GM19438 (cell line): ENCODE measurements around the gene CD47.

Source experiments
- ATAC-seq: cut with Tn5 transposase; IDR thresholded peaks from one replicate; pipeline ENCODE4 v1.9.1; 2021; ENCODE audit warnings: low read depth; ENCODE audit not compliant: unreplicated experiment

Gene CD47

DNA sequence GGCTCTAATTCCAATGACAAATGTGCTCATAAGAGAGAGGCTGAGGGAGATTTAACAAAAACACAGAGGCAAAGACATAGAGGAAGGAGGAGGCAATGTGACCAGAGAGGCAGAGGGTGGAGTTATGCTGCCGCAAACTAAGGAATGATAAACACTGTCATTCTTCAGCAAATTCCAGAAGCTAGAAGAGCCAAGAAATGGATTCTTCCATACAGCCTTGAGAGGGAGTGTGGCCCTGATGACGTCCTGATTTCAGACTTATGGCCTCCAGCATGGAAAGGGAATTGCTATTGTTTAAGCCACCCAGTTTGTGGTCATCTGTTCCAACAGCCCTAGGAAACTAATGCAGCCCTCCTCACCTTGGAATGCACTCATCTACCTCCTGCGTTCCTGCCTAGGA lies 30.5 kb downstream of the CD47 start:
- no peak for ATAC-seq

DNA sequence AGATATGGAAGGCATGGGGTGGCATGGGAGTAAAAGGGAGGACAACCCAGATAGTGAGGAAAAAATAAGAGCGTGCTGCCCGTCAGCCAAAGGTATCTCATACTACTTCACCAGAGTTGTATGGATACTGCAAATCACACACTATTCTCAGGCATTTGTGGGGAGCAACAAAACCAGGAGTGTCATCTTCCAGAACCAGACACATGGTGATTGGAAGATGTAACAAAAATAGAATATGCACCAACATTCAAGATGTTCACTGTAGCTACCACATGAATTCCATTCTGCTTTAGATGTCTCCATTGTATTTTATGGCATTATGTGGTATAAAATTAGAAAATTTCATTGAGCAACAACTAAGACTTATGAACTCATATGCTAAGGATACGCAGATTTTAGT lies 34.9 kb downstream of the CD47 start:
- ATAC-seq = no peak

DNA sequence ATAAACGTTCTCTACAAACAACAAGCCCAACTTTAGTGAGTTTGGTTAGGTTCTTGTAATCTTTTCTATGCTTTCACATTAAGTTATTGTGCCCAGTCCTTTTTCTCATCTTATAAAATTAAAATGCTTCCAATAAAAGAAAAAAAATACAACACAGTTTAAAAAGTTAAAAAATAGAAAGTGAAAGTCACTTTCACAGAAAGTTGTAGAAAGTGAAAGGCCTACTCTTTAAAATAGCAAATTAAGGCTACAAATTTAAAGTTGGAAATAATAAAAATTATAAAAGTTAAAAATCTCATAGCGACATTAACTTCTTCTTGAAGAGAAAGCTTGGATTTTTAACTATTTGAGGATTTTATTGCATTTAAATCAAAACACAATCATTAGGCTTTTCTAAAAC lies 35.9 kb downstream of the CD47 start:
- ATAC-seq = no peak

DNA sequence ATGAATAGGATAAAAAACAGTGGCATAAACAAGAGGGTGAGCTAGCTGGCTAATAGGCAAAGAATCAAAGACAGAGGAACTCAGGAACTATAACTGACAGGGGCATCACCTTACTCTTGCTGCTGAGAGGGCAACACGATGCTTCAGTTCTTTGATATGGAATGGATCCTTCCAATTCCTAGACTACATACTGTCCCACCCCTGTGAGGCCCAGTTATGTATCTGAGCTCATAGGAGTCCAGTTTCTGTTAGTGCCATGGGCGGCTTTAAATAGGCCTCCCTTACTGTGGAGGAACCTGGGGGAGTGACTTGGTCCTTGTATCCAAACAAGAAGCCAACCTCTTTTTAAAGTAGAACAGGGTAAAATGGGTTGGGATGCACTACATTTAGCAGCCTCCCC lies 37.3 kb downstream of the CD47 start:
- ATAC-seq = no peak

DNA sequence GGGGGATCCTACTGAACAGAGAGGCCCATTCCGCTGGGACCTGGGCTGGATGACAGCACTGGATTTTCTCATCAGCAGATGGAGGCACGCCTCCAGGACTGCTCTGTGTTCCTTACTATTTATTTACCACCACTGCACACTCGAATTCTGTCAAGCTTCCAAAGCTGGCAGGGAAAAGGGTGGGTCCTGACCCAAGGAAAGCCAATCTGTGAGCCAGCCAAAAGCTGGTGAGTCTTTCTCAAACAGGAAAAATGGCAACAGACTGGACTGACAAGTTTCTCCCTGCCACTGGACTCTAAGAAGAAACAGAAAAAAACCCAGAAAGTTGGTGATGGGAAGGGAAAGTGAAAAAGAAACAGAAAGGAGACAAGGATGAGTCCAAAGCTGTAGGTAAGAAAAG lies 37.8 kb downstream of the CD47 start:
- no peak for ATAC-seq

DNA sequence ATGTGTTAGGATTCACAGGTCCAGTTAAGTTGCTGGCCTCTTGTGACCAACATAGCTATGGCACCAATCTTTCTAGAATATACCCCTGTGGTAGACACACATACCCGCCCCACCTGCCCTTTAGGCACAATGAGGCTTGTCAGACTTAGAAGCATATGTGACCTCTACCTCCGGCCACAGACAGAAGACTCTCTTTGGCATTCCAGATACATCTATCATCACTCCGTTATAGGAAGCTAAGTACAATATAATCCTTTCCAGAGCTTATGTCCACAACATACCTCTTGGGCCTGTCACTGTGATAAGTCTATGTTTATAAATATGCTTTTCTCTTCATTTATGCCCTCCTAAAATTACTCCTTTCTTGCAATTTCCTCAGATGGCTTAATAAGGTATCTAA lies 39.8 kb downstream of the CD47 start:
- no peak for ATAC-seq

DNA sequence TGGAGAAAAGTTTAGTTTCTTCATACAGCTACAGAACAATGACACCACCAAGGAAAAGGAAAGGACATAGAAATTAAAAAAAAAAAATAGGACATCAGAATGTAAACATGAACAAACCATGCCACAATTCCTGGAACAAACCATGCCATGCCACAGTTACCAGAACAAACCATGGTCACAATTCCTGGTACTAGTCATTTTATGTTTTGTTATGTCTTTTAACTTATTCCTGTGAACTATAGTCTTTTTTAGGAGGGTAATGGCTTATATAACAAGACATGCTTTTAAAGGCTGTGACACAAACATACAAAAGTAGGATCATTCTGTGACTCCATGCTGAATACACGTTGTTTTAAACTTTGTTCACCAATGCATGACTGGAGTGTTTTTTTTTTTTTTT lies 42.8 kb downstream of the CD47 start:
- ATAC-seq = no peak

DNA sequence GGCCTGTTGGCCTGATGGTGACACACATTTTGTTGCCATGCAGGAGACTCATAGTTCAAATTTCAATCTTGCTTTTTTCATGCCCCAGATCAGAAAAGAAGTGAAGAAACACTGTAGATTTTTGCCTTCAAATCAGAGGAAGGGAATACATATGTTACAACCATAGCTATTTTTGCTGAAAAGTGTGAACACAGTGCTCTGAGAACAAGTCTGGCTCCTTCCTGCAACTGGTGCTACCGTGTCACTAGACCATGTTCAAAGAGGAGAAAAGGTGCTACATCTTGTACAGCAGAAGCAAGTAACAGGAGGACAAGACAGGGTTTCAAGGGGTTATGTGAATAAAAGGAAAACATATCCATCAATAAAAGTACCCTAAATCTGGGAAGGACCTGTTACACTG lies 44.6 kb downstream of the CD47 start:
- ATAC-seq = no peak

DNA sequence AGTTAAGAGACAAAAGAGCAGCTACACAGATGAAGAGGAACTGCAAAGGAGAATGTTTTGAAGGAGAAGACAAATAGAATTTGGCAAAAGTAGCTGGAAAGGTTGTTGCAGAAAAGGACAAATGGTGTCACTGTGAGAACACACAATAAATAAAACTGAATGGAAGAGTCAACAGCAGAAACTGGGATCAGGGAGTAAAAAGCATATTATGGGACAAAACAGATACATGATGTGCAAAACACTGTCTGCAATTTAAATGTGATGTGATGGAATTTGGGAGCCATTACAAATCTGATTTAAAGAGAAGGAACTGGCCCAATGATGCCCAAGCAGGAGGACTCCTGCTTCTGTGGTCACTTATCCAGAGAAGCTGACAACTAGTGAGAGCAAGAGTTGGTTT lies 46.1 kb downstream of the CD47 start:
- ATAC-seq = no peak

DNA sequence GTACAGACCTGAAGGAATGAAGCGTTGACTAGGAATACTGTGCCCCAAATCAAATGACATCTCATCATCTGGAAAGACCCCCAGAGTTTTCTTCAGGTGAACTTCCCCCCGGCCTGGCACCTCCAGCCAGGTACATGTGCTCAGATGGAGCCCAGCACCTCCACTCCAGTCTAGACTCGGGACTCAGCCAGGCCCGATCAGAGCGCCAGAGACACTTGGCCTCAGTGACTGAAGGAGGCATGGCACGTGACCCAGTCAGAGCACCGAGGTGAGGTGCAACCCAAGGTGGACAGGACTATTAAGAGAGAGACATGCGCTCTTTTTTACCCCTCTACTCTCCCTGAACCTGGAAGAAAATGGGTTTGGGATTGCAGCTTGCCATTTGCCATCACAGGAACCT lies 48.5 kb downstream of the CD47 start:
- ATAC-seq = no peak

DNA sequence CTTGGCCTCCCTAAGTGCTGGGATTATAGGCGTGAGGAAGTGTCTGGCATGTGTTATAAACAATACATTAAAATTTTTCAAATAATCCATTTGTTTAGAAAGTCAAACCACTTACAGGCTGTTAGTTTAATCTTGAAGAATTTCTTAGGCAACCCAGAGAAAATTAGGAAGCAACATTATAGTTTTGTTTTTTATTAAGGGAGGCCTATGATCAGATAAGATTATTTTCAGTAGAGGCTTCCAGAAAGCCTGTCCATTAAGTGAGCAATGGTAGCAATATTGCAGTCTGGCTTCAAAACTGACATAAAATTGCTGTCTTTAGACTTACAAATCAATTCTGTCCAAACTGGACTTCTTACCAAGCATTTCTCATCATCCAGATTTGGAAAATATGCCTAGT lies 49.6 kb downstream of the CD47 start:
- no peak for ATAC-seq

DNA sequence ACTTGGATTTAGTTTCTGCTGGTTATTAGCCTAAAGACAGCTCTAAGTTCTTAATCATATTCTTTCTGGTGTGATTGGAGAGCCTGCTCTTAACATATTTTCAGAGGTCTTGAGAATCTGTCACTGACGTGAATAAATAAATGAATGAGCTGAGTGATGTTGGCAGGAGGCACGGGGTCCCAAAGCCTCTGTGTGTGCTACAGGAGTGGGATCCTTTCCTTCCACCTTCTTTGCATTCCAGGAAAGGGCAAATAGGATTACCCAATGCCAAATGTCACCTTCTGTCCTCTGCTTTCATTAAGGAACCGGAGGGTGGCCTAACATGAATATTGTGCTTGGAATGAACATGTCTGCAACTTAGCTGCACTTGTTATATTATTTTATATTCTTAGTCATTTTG lies 53.1 kb downstream of the CD47 start:
- ATAC-seq = no peak

DNA sequence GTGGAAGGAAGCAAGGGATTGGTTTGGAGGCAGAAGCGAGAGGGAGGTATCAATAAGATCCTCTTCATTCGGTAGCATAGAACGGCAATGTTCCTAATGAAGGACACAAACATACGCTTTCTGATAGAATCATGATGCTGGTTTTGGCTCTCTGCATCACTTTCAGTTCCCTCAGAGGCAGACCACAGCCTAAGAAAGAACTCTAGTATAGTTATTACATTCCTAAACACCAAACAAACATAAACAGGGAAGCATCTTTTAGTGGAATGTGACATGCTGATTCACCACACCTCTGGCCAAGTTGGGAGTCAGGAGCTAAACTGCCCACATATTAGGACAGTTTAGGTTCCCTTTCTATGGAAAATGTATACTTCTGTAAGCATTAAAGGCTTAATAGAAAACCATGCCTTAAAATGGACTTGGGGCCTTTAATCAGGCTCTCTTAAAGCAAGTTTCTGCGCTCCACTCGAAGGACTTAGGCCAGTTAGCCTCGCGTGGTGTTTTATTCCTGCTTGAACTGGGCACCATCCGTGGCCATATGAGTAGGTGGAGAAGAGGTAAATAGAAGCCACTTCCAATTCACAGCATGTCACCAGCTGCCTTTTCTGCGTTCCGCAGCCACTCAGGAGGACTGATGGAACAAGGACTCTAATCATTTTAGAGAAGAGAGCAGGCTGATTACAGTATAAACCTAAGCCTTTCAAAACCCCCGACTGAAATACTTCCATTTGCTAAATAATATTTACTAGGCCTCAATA lies 53.7 kb downstream of the CD47 start:
- ATAC-seq = peak; percentile 60

DNA sequence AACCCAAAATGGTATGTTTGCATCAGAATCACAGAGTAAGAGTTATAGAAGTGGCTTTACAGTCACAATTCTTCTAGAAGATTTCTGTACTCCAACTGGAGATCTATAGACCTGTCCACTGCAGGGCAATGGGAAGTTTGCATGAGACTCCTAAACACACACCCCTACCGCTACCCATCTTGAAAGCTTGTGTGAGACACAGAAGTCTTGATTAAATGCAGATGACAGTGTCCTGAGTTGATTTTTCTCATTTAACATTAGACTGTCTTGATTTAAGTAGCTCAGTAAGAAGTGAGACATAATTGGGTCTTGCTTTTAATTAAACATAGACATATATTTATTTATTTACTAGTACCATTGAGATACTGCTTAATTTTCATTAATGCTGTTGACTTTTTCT lies 54.4 kb downstream of the CD47 start:
- ATAC-seq = no peak

DNA sequence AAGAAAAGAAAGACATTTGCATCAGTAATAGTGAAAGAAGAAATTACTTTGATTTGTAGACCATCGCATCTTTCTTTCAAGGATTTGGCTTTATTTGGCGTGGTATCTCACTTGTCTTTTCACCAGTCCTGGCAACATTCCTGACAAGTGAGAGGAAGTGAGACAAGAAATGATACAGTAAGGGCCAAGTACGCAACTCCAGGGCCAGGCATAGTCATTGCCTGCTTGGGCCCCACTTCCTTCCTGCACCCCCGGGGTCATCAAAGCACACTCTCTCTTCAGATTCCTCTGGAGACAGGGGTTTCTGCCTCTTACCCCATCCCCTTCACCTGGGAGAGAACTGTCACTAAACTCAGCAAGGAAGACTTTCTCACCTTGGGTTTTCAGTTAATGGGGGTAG lies 55.1 kb downstream of the CD47 start:
- no peak for ATAC-seq

DNA sequence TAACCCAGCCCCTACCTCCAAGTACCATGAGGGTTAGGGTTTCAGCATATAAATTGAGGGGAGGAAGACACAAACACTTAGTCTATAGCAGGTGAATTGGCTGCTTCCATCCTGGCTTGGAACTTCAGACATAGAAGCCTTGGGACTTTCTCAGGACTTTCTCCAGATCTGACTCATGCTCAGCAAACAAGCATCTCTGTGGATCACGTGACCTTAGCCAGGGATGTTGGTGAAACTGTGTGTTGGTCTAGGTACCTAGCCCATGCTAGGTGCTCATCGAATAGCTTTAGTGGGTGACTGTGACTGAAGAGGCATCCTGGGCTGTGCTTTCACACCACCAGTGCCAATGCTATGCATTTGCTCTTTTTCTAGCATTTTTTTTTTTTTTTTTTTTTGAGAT lies 58.9 kb downstream of the CD47 start:
- no peak for ATAC-seq

DNA sequence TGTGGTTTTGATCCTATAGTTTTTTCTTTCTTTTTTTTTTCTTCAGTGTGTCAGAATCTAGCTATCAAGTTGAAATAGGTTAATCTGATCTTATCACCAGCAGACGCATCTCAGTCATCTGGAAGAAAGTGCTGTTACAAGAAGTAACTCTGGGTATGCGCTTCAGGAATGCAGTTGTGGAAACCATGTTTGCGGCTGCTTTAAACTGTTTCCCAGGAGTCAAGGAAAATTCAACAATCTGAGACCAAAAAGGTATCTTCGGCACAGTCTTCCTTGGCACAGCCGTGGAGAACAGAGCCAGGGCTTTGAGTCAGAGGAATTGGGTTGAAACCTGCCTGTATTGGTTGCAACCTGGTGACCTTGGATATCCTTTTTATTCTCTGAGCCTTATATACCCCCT lies 59.9 kb downstream of the CD47 start:
- no peak for ATAC-seq

DNA sequence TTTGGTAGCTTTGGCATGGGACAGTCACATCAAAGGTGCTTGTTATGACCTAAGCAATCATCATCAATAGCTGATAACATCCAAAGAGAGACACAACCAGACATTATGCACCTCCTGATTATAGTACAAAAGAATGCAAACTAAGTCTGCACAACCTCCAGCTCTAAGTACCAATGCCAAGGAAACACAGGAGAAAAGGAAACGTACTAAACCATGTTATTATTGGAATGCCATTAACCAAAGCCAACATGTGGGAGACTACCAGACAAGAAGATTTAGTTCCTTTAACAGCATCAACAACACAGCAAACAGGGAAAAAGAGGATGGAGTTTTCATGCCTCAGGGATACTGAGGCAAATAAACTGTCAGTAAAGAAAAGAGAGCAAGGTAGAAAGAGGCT lies 61.4 kb downstream of the CD47 start:
- ATAC-seq = no peak

DNA sequence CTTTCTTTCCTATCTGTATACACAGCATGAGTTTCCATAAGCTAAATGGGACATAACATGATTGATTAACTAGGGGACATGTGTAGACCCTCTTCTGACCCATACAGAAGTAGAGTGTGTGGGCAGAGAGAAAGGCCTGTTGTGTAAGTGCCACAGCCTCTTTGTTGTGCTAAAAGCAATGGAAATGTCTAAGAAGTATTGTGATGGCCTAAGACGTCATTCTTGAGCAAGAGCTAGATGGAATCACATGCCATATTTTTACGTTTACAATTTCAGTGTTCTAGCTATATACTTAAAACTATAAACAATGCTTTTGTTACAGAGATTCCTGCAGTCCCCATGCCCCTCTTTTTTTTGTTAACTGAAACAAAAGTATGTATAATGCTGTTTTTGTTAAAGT lies 61.9 kb downstream of the CD47 start:
- no peak for ATAC-seq

DNA sequence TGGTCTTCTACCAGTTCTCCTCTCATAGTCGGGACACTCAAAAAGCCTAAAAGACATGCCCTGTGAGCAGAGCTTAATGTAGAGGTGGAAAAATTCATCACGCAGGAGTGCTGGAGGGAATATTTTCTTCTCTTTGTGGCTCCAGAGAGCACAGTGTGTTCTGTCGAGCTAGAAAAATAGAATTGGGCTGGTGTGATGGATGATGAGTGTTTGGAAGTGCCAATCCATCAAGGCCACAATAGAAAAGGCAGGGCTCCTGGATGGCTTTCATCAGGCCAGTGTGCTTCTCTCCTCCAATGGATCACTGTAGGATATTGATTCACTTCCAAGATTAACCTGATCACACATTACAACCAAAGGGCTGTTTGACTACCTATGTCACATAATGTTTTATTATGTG lies 65.7 kb downstream of the CD47 start:
- ATAC-seq = no peak

DNA sequence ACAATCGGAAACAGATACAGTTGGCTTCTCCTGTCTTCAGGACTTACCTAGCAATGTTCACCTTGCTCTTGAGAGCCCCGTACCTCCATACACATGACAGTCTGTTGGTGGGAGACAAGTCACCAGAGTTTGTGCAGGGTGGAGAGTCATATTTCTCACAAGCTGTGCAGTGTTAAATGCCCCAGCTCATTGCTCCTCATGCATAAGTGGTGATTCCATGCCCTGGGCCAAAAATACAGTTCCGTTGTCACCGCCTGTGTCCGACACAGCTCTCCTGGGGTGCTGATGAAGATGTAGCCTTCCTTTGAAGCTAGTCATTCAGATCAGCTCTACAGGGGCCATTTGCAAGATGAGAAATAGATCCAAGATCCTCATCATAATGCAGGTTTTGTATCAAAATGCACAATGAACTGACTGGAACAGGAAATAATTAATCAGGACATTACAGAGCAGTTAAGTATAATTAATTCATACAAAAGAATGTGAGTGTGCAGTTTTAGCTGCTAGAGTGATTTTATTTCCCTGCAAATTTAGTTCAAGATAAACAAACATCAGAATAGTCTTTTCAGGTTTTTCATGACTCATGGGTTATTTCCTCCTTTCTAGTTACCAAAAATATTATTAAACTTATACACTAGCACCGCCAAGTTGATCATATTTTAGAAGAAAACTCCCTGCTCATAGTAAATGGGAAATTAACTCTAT lies 66.5 kb downstream of the CD47 start:
- no peak for ATAC-seq
